Nephron (organoid): ENCODE results near the gene VRK1.

Experiments used
- H3K27ac Mint-ChIP-seq, 3 experiments: 2 replicates each; pipeline ENCODE4 v1.8.0; 2020; ENCODE audit warnings: mixed read lengths in 3 of 3, mild to moderate bottlenecking in 2 of 3, moderate library complexity in 1 of 3
- H3K27me3 Mint-ChIP-seq: 2 replicates; pipeline ENCODE4 v1.8.0; 2021; ENCODE audit warnings: low read depth, mild to moderate bottlenecking, moderate library complexity, mixed read lengths
- H3K36me3 Mint-ChIP-seq: 2 replicates; pipeline ENCODE4 v1.8.0; 2020; ENCODE audit warnings: low read depth, mixed read lengths
- H3K4me1 Mint-ChIP-seq: 2 replicates; pipeline ENCODE4 v1.8.0; 2020; ENCODE audit warnings: mixed read lengths
- H3K4me3 Mint-ChIP-seq, 3 experiments: 2 replicates each; pipeline ENCODE4 v1.8.0; 2020; ENCODE audit warnings: mild to moderate bottlenecking in 3 of 3, mixed read lengths in 3 of 3, moderate library complexity in 2 of 3
- H3K9me3 Mint-ChIP-seq: 2 replicates; pipeline ENCODE4 v1.8.0; 2020; ENCODE audit warnings: mixed read lengths
- TF ChIP-seq, protein P1 (sequence below), 3 experiments: fragments of 200-600 bp; sonication (generic); IDR thresholded peaks; one replicate each; pipeline ENCODE4 v1.5.0; 2021; ENCODE audit warnings: antibody characterized with exemption in 3 of 3; ENCODE audit not compliant: unreplicated experiment in 3 of 3

Gene VRK1

DNA sequence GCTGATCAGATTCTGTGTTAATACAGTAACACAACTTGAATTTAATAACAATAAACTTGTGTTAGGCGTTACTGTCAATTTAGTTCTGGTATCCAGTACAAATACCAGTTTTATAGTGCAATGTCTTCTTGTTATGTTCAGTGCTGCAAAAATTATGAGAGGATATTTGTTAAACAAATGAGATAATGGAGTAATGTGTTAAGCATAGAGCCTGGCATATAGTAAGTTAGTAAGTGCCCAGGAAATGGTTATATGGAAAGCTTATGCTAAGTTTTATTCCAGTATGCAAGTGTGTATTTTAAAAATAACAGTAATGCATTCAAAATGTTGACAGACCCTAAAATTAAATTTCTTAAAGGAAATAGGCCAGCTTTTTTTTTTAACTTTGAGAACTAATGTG is 1.8 kb downstream of the VRK1 start:
- peak overlapping the region; percentile 91 to 95 (median 95) for H3K4me3 Mint-ChIP-seq
- no peaks in the 10 kb centered on the region for H3K9me3 Mint-ChIP-seq
- H3K27ac Mint-ChIP-seq: no peak overlapping the region
- peaks cover 4% of the 10 kb centered on the region for H3K27me3 Mint-ChIP-seq
- TF ChIP-seq, protein P1, sequence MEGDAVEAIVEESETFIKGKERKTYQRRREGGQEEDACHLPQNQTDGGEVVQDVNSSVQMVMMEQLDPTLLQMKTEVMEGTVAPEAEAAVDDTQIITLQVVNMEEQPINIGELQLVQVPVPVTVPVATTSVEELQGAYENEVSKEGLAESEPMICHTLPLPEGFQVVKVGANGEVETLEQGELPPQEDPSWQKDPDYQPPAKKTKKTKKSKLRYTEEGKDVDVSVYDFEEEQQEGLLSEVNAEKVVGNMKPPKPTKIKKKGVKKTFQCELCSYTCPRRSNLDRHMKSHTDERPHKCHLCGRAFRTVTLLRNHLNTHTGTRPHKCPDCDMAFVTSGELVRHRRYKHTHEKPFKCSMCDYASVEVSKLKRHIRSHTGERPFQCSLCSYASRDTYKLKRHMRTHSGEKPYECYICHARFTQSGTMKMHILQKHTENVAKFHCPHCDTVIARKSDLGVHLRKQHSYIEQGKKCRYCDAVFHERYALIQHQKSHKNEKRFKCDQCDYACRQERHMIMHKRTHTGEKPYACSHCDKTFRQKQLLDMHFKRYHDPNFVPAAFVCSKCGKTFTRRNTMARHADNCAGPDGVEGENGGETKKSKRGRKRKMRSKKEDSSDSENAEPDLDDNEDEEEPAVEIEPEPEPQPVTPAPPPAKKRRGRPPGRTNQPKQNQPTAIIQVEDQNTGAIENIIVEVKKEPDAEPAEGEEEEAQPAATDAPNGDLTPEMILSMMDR (IDR thresholded peaks at IDR 0.05; ENCODE audit: unreplicated experiment in 3 of 3): no peak
- H3K36me3 Mint-ChIP-seq: no peaks in the 10 kb centered on the region
- peaks cover 24% of the 10 kb centered on the region for H3K4me1 Mint-ChIP-seq

DNA sequence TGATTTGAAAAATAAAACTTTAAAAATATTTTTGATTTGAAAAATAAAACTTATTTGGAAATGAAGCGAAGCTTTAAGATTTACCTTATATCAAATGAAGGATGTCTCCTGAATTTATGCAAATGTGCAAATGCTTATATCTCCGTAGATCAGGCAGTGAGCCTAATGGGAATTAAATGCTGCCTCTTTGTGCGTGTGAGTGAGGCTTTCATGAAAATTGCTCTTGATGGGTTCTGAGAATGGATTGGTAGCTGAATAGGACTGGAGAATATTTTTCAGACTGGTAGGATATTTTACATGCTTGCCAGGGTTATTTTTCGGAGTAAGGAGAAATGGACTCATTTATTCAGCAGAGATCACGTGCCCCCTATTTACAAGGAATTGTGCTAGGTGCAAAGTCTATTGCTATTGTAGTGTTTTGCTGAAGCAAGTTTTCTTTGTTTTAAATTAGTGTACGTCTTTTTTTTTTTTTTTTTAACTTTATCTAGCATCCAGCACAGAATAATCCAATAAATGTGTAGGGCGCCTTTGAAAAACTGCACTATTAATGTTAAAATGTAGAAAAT is 2.4 kb downstream of the VRK1 start:
- no peaks in the 10 kb centered on the region for H3K36me3 Mint-ChIP-seq
- H3K4me3 Mint-ChIP-seq: peak overlapping the region; percentile 30 to 82 (median 73)
- peaks cover 4% of the 10 kb centered on the region for H3K27me3 Mint-ChIP-seq
- H3K27ac Mint-ChIP-seq: no peak overlapping the region
- TF ChIP-seq, protein P1 (IDR thresholded peaks at IDR 0.05; ENCODE audit: unreplicated experiment in 3 of 3): no peak
- no peaks in the 10 kb centered on the region for H3K9me3 Mint-ChIP-seq
- H3K4me1 Mint-ChIP-seq: peaks cover 30% of the 10 kb centered on the region

DNA sequence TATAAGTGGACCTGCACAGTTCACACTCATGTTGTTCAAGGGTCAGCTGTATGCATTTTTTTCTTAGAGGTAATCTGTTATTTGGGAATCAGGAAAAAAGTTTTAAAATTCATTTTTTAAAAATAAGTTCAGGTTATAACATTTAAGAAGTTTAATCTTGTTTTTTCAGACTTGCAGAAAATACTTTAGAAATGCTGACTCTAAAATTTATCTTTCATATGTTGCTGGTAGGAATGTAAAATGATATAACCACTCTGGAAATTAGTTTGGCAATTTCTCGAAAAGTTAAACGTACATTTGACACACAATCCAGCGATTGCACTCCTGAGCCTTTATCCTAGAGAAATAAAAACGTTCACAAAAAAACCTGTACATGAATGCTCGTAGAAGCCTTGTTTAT is 4.7 kb downstream of the VRK1 start:
- TF ChIP-seq, protein P1 (IDR thresholded peaks at IDR 0.05; ENCODE audit: unreplicated experiment in 3 of 3): no peak
- Mint-ChIP-seq H3K4me3 (no peak overlapping the region), H3K27me3 (no peaks in the 10 kb centered on the region), H3K9me3 (no peaks in the 10 kb centered on the region), H3K4me1 (peaks cover 48% of the 10 kb centered on the region), H3K36me3 (no peaks in the 10 kb centered on the region), H3K27ac (no peak overlapping the region)

DNA sequence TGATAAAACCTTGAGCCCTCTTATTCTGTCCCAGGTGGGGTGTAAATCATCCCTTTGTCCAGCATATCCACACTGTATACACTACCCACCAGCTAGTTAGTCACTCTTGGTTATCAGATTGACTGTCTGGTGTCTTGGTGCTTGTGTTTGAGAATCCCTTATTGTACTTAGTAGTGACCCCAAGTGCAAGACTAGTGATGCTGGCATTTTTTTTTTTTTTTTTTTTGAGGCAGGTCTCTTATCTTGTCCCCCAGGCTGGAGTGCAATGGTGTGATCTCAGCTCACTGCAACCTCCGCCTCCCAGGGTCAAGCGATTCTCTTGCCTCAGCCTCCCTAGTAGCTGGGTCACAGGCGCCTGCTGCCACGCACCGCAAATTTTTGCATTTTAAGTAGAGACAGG is 5.8 kb downstream of the VRK1 start:
- no peak overlapping the region for H3K27ac Mint-ChIP-seq
- no peaks in the 10 kb centered on the region for H3K9me3 Mint-ChIP-seq
- no peaks in the 10 kb centered on the region for H3K27me3 Mint-ChIP-seq
- peaks cover 47% of the 10 kb centered on the region for H3K4me1 Mint-ChIP-seq
- H3K36me3 Mint-ChIP-seq: no peaks in the 10 kb centered on the region
- TF ChIP-seq, protein P1 (IDR thresholded peaks at IDR 0.05; ENCODE audit: unreplicated experiment in 3 of 3): no peak
- H3K4me3 Mint-ChIP-seq: no peak overlapping the region

DNA sequence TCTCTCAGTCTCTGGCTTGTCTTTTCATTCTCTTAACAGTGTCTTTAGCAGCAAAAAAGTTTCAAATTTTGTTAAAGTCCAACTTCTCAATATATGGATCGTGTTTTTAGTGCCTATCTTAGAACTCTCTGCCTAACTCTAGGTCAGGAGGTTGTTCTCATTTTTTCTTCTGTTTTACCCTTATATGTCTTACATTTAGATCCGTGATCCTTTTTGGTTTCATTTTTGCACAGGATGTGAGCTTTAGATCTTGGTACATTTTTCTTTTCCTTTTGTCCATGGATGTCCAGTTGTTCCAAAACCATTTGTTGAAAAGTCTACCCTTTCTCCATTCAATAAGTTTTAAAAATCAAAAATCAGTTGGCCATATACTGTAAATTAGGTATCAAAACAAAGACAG is 6.8 kb downstream of the VRK1 start:
- H3K4me3 Mint-ChIP-seq: no peak overlapping the region

DNA sequence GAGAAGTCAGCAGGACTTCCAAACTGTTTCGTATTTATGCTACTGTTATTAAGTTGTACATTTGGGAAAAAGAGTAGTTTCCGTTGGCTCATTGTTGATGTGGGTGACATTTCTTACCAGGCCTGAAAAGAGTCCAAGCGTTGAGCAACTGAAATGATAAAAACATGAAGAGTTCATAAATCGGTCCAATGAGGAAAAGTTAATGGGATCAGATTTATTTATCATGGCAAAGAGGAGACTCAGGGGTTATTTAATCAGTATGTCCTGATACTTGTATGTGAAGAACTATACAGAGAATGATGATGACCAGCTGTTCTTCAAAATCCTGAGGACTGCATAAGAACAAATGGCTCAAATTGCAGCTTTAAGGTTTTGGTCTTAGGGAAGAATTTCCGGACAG is 7.7 kb downstream of the VRK1 start:
- Mint-ChIP-seq H3K9me3 (no peaks in the 10 kb centered on the region), H3K4me1 (peaks cover 30% of the 10 kb centered on the region), H3K27ac (peak overlapping the region; percentile 80 to 94 (median 89)), H3K4me3 (peak overlapping the region in 2 of 3 experiments; percentile 43 to 51), H3K27me3 (no peaks in the 10 kb centered on the region), H3K36me3 (no peaks in the 10 kb centered on the region)
- TF ChIP-seq, protein P1 (IDR thresholded peaks at IDR 0.05; ENCODE audit: unreplicated experiment in 3 of 3): no peak

More for the DNA sequence above, 6.8 kb downstream of the VRK1 start:
- no peaks in the 10 kb centered on the region for H3K27me3 Mint-ChIP-seq
- H3K36me3 Mint-ChIP-seq: no peaks in the 10 kb centered on the region
- peaks cover 37% of the 10 kb centered on the region for H3K4me1 Mint-ChIP-seq
- TF ChIP-seq, protein P1 (IDR thresholded peaks at IDR 0.05; ENCODE audit: unreplicated experiment in 3 of 3): no peak
- H3K27ac Mint-ChIP-seq: peak overlapping the region; percentile 80 to 94 (median 89)
- no peaks in the 10 kb centered on the region for H3K9me3 Mint-ChIP-seq
